ENCODE data around the gene SLC38A8. TPM values are rescaled to one million over a fixed set of nuclear protein-coding genes. Genes with fewer than 3 reads are reported as not detected.

The SLC38A8 gene
- polyA plus RNA-seq, 6 donors from 2014 or later, result not detected

GRCh38 chr16:84040823-84041820, 1.5 kb downstream of the SLC38A8 start:
- ATAC-seq (ENCODE audit: low read depth in 2 of 2) (no peak), DNase-seq (no peak)
- peak overlapping the region in 1 of 6 donors; percentile 60 for H3K27ac Mint-ChIP-seq
- peaks cover 0 to 4% of the 10 kb centered on the region in 2 donors for H3K36me3 Mint-ChIP-seq
- no peak overlapping the region for H3K4me3 Mint-ChIP-seq
- H3K27me3 Mint-ChIP-seq, result peaks cover 15 to 55% (median 27%) of the 10 kb centered on the region in 3 donors
- H3K9me3 Mint-ChIP-seq, result peaks cover 0 to 5% (median 2%) of the 10 kb centered on the region in 7 donors
- peaks cover 0 to 1% (median 0%) of the 10 kb centered on the region in 3 donors for H3K4me1 Mint-ChIP-seq

DNA sequence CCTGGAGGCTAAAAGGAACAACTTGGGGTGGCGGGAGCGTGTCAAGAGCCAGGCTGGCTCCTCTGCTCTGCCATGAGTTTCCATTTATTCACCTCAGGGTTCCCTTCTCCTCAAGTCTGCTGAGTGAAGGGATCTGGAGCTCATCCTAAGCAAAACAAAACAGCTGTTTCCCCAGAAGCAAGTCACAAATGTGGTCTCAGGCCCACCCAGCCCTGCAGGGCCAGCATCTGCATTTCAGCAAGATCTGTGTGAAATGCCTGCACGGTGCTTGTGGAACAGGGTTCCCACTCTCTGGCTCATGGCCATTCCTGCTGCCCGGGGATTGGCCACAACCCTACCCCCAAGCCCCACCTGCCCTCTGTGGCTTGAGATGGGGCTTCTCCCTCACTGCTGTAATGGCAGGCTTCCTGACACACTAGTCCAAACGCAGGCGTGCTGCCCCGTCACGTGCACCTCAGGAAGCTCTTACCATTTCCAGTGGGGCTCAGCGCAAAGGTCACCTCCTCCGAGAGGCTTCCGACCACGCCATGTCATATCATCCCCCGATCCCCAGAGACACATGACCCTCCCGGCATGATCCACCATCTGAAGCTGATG, 2.3 kb downstream of the SLC38A8 start:
- peaks cover 19 to 55% (median 27%) of the 10 kb centered on the region in 3 donors for H3K27me3 Mint-ChIP-seq
- H3K4me3 Mint-ChIP-seq, result no peak overlapping the region
- DNase-seq, result no peak
- H3K27ac Mint-ChIP-seq, result no peak overlapping the region
- H3K36me3 Mint-ChIP-seq, result peaks cover 0 to 4% of the 10 kb centered on the region in 2 donors
- no peak for ATAC-seq (ENCODE audit: low read depth in 2 of 2)
- H3K4me1 Mint-ChIP-seq, result peaks cover 0 to 1% (median 0%) of the 10 kb centered on the region in 3 donors
- peaks cover 0 to 9% (median 4%) of the 10 kb centered on the region in 7 donors for H3K9me3 Mint-ChIP-seq

- Mint-ChIP-seq H3K36me3 (peaks cover 0 to 4% of the 10 kb centered on the region in 2 donors), H3K4me3 (no peak overlapping the region), H3K9me3 (peaks cover 0 to 9% (median 4%) of the 10 kb centered on the region in 7 donors), H3K27me3 (peaks cover 19 to 49% (median 25%) of the 10 kb centered on the region in 3 donors), H3K27ac (no peak overlapping the region), H3K4me1 (peaks cover 0 to 1% (median 0%) of the 10 kb centered on the region in 3 donors)
- DNase-seq, result no peak
- ATAC-seq (ENCODE audit: low read depth in 2 of 2), result no peak
Observed at GRCh38 chr16:84039696-84040095, 2.9 kb downstream of the SLC38A8 start.

GRCh38 chr16:84038469-84038868, 4.1 kb downstream of the SLC38A8 start:
- ATAC-seq (ENCODE audit: low read depth in 2 of 2) (no peak), DNase-seq (no peak)
- Mint-ChIP-seq H3K4me3 (no peak overlapping the region), H3K4me1 (peaks cover 0 to 1% (median 0%) of the 10 kb centered on the region in 3 donors), H3K27ac (no peak overlapping the region), H3K9me3 (peaks cover 0 to 9% (median 4%) of the 10 kb centered on the region in 7 donors), H3K36me3 (peaks cover 0 to 4% of the 10 kb centered on the region in 2 donors), H3K27me3 (peaks cover 13 to 48% (median 14%) of the 10 kb centered on the region in 3 donors)

DNA sequence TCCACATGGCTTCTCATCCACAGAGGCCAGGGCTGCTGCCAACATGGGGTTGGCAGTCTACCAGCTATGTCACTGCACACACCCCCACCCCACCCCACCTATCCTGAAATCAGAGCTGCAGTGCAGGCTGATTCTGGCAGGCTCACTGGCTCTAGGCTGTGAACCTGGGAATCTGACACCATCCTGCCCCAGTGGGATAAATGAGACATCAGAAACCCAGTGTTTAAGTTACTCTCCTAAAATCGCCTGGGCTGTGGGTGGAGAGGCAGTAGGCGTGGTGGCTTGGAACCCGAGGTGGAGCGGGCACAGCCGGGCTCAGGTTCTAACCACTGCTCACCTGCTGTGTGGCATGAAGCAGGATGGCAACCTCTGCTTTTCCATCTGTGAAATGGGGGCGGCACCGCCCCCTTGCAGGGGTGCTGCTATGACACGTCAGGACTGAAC, 5.6 kb downstream of the SLC38A8 start:
- peaks cover 7 to 48% (median 13%) of the 10 kb centered on the region in 3 donors for H3K27me3 Mint-ChIP-seq
- H3K36me3 Mint-ChIP-seq, result peaks cover 0 to 4% of the 10 kb centered on the region in 2 donors
- H3K4me3 Mint-ChIP-seq, result no peak overlapping the region
- peaks cover 0 to 1% (median 0%) of the 10 kb centered on the region in 3 donors for H3K4me1 Mint-ChIP-seq
- ATAC-seq (ENCODE audit: low read depth in 2 of 2) (no peak), DNase-seq (no peak)
- H3K27ac Mint-ChIP-seq, result peak overlapping the region in 1 of 6 donors; percentile 44
- peaks cover 0 to 9% (median 4%) of the 10 kb centered on the region in 7 donors for H3K9me3 Mint-ChIP-seq

- peaks cover 0 to 1% (median 0%) of the 10 kb centered on the region in 3 donors for H3K4me1 Mint-ChIP-seq
Observed at GRCh38 chr16:84036131-84036530, 6.5 kb downstream of the SLC38A8 start.

DNA sequence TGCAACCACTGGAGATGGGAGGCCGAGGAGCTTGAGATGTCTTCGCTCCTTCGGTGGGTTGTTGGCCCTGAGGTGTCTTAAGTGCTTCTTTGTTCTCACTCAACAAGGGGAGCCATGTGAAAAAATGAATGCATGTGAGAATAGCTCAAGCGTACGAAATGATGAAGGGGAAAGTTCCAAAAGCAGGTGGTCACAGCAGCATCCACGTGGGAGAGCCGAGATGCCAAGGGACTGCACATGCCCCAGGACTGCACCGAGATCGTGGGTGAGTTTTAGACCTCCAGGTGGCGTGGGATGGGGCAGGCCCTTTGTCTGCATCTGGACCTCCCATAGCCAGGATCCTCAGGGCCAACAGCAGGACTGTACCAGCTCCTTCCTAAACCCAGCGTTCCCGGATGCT, 8.1 kb downstream of the SLC38A8 start:
- no peak for ATAC-seq (ENCODE audit: low read depth in 2 of 2)
- no peak for DNase-seq
- peaks cover 18 to 48% (median 27%) of the 10 kb centered on the region in 3 donors for H3K27me3 Mint-ChIP-seq
- no peak overlapping the region for H3K4me3 Mint-ChIP-seq
- peaks cover 0 to 5% (median under 1%) of the 10 kb centered on the region in 3 donors for H3K4me1 Mint-ChIP-seq
- H3K27ac Mint-ChIP-seq, result no peak overlapping the region
- peaks cover 0 to 4% of the 10 kb centered on the region in 2 donors for H3K36me3 Mint-ChIP-seq
- H3K9me3 Mint-ChIP-seq, result peaks cover 0 to 9% (median 4%) of the 10 kb centered on the region in 7 donors

More at GRCh38 chr16:84036131-84036530, 6.5 kb downstream of the SLC38A8 start:
- peaks cover 11 to 45% (median 17%) of the 10 kb centered on the region in 3 donors for H3K27me3 Mint-ChIP-seq
- H3K36me3 Mint-ChIP-seq, result peaks cover 0 to 4% of the 10 kb centered on the region in 2 donors
- H3K4me3 Mint-ChIP-seq, result no peak overlapping the region
- no peak for ATAC-seq (ENCODE audit: low read depth in 2 of 2)
- no peak for DNase-seq
- peaks cover 0 to 9% (median 4%) of the 10 kb centered on the region in 7 donors for H3K9me3 Mint-ChIP-seq
- no peak overlapping the region for H3K27ac Mint-ChIP-seq

DNA sequence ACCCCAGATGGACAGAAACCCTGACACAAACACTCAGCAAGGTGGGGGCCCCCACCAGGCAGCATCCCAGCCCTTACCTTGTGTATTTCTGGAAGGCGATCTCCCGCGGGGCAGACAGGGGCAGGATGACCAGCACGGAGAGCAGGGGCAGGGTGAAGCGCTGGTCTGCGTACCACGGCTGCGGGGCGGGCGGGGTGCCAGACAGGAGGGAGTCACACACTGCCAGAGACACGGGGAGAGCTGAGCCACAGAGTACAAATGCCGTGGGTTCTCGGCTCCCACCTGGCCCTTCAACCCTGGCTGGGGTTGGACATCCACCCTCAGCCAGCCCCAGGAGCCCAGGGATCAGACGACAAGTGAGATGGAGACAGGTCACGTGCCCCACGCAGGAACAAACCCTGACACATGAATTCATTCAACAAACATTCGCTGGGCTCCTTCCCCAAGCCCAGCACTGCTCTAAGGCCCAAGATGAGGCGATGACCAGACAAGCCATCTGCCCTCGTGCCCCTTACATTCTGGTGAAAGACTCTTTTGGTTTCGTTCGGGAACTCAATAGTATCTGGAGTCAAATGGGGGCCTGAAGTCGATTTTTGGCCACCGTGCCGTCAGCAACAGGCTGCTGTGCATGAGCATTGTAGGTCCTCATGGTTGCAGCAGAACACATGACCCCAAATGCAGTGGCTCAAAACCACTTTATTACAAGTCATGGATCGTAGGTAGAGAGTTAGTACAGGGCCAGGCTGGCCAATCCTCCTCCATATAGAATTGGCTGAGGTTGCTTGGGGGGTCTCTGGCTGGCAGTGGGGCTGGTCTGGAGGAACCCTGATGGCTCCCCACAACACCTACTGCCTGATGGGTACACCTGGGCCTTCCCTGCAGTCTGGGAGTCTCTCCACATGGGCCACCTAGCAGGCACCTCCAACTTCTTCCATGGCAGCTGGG, 9.1 kb downstream of the SLC38A8 start:
- DNase-seq (no peak), ATAC-seq (ENCODE audit: low read depth in 2 of 2) (no peak)
- H3K4me3 Mint-ChIP-seq, result no peak overlapping the region
- H3K27ac Mint-ChIP-seq, result peak overlapping the region in 1 of 6 donors; percentile 78
- H3K4me1 Mint-ChIP-seq, result peaks cover 0 to 13% (median 6%) of the 10 kb centered on the region in 3 donors
- peaks cover 18 to 53% (median 32%) of the 10 kb centered on the region in 3 donors for H3K27me3 Mint-ChIP-seq
- peaks cover 0 to 9% (median 4%) of the 10 kb centered on the region in 7 donors for H3K9me3 Mint-ChIP-seq
- peaks cover 0 to 4% of the 10 kb centered on the region in 2 donors for H3K36me3 Mint-ChIP-seq

DNA sequence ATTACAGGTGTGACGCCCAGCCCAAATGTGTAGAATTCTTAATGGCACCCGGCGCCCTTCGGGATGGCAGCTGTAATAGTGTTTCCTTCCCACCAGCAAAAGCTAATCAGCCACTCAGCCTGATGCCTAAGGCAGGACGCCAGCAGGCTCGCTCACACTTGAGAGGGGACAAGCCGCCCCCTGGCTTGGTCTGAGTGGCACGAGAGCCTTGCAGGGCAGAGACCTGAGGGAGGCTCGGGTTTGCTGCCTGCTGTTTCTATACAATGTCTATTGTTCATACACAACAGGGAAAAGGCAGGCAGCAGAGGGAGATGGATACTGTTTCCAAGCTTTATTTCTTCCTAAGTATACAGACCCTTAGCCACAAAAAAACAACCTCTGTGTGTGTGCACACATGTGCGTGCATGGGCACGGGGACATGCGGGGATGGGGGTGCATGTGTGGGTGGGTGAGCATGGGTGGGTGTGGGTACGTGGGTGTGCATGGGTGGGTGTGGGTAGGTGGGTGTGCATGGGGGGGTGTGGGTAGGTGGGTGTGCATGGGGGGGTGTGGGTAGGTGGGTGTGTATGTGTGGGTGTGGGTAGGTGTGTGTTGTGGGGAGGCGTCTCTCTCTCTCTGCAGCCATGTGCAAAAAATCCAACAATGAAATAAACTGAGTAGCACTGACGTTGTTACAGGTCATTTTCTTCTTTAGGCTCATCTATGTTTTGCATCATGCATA, 10.0 kb downstream of the SLC38A8 start:
- no peak overlapping the region for H3K4me3 Mint-ChIP-seq

GRCh38 chr16:84031556-84031955, 11.0 kb downstream of the SLC38A8 start:
- peak overlapping the region in 2 of 6 donors; percentile 47 to 89 for H3K27ac Mint-ChIP-seq
- no peak for DNase-seq
- peaks cover 18 to 69% (median 50%) of the 10 kb centered on the region in 3 donors for H3K27me3 Mint-ChIP-seq
- peaks cover 4 to 13% (median 6%) of the 10 kb centered on the region in 3 donors for H3K4me1 Mint-ChIP-seq
- peaks cover 0 to 9% (median 4%) of the 10 kb centered on the region in 7 donors for H3K9me3 Mint-ChIP-seq
- ATAC-seq (ENCODE audit: low read depth in 2 of 2), result no peak
- no peak overlapping the region for H3K4me3 Mint-ChIP-seq
- H3K36me3 Mint-ChIP-seq, result peaks cover 0 to 4% of the 10 kb centered on the region in 2 donors

More for the DNA sequence above, 10.0 kb downstream of the SLC38A8 start:
- DNase-seq (no peak), ATAC-seq (ENCODE audit: low read depth in 2 of 2) (no peak)
- peaks cover under 1 to 13% (median 6%) of the 10 kb centered on the region in 3 donors for H3K4me1 Mint-ChIP-seq
- H3K36me3 Mint-ChIP-seq, result peaks cover 0 to 4% of the 10 kb centered on the region in 2 donors
- peaks cover 18 to 61% (median 41%) of the 10 kb centered on the region in 3 donors for H3K27me3 Mint-ChIP-seq
- no peak overlapping the region for H3K27ac Mint-ChIP-seq
- peaks cover 0 to 9% (median 4%) of the 10 kb centered on the region in 7 donors for H3K9me3 Mint-ChIP-seq

DNA sequence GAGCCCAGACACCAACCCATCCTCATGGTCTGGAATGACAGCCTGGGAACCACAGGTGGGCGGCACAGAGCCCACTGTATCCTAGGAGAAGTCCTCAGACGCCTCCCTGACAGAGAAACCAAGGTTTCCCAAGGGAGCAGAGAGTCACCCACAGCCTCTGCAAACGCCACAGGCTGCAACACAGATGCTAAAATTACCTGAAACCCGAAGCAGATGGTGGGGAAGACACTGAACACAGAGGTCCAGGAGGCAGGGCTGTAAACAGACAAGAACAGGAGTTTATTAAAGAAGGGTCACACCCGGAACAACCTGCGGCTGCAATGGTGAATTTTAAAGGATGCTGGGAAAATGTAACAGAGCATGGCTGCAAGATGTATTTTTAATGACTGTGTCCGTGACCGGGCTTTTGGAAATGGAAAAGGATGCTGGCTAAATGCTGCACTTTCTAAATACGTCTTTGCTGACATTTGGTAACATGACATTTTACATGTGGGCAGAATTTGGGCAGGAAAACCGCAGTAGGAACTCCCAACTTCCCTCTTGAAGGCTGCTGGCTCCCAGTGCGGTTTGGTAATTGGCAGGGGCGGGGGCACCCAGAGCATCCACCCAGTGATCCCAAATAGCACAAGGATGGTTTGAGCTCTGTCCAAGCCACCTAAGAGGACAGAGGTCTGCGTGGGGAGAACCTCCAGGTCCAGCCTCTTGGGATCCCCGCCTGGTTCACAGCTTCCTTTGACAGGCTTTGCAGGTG, 13.1 kb downstream of the SLC38A8 start:
- DNase-seq, result no peak
- Mint-ChIP-seq H3K4me1 (peaks cover 4 to 13% (median 6%) of the 10 kb centered on the region in 3 donors), H3K27me3 (peaks cover 13 to 84% (median 56%) of the 10 kb centered on the region in 3 donors), H3K4me3 (no peak overlapping the region), H3K27ac (no peak overlapping the region), H3K9me3 (no peaks in the 10 kb centered on the region), H3K36me3 (no peaks in the 10 kb centered on the region)
- ATAC-seq (ENCODE audit: low read depth in 2 of 2), result no peak

Data from naive B cell (primary cell).